Fibroblast of upper back skin (primary cell): ENCODE results near the gene MCC.
A peak's percentile ranks its signal among the peaks of the same experiment; 100 is the strongest.

ENCODE experiments used
- DNase-seq: peaks from one replicate; pipeline ENCODE4 v3.0.0-alpha.2; 2013

Gene MCC

GRCh38 chr5:113487781-113488644, at the start of gene MCC:
Gene MCC (minus strand): TSS chr5:113488453.
- DNase-seq, result peak; percentile 89

GRCh38 chr5:113531481-113532159, 43.4 kb upstream of the MCC start:
- DNase-seq, result no peak

GRCh38 chr5:113527746-113528145, 39.5 kb upstream of the MCC start:
- no peak for DNase-seq

GRCh38 chr5:113526421-113526820, 38.2 kb upstream of the MCC start:
- no peak for DNase-seq

DNA sequence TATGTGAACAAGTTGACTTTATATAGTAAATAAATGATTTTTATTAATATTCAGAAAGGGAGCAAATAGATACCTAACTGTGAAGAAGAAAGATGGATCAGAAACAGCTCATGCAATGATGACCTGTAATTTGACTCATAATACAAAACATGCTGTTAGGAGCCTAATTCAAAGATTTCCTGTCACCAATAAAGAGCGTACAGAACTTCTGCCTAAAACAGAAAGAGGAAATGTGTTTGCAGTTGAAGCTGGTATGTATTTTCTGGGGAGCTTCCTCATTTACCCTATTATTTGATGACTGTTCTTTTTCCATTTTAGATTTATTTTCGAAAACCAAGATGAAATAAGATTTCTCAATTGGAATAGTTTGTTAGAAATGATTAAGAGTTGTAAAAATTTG, 36.7 kb upstream of the MCC start:
- no peak for DNase-seq

- DNase-seq, result no peak
Measured at GRCh38 chr5:113523168-113523567, 34.9 kb upstream of the MCC start.

- no peak for DNase-seq
Measured at GRCh38 chr5:113520899-113521298, 32.6 kb upstream of the MCC start.

- peak; percentile 53 for DNase-seq
Measured at GRCh38 chr5:113520429-113520828, 32.2 kb upstream of the MCC start.

DNA sequence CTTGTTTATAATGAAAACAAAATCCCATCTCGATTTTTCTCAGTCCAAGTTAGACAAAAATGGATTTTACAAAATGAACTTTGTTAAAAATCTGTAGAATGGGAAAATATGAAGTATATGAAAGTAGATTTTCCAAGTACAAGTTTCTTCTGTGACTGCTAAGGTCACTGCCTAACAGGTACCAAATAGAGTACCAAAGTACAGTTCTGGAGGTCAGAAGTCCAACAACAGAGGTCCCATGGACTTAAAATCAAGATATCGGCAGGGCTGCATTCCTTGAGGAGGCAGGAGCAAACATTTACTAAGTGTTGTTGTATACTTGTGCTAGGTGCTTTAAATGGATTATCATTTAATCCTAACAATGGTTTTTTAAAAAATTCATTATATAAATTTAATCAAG, 31.2 kb upstream of the MCC start:
- no peak for DNase-seq

DNA sequence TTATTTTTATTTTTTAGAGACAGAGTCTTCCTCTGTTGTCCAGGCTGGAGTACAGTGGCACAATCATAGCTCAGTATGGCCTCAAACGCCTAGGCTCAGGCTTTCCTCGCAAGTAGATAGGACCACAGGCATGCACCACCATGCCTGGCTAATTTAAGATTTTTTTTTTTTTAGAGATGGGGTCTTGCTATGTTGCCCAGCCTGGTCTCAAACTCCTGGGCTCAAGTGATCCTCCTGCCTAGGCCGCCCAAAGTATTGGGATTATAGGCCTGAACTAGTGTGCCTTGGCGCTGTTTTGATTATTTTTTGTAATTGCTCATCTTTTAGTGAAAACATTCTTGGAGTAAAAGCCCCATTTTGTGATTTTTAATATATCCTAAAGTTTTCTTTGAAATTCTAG, 30.6 kb upstream of the MCC start:
- DNase-seq, result no peak

DNA sequence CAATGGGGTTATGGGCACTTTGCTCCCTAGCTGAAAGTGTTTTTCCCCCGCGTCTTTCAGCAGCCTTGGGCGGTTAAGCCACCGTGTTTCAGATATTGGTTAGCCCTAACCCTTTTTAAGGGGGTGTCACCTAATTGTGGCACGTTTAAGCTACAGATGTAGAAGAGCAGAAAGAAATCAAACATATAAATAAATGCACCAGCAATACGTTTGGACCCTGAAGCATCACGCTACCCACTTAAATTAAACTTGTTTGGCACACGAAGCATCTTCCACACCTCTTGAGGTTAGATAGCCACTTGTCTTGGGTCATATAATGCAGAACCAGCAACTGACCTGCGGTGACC, 26.0 kb upstream of the MCC start:
- DNase-seq, result no peak

DNA sequence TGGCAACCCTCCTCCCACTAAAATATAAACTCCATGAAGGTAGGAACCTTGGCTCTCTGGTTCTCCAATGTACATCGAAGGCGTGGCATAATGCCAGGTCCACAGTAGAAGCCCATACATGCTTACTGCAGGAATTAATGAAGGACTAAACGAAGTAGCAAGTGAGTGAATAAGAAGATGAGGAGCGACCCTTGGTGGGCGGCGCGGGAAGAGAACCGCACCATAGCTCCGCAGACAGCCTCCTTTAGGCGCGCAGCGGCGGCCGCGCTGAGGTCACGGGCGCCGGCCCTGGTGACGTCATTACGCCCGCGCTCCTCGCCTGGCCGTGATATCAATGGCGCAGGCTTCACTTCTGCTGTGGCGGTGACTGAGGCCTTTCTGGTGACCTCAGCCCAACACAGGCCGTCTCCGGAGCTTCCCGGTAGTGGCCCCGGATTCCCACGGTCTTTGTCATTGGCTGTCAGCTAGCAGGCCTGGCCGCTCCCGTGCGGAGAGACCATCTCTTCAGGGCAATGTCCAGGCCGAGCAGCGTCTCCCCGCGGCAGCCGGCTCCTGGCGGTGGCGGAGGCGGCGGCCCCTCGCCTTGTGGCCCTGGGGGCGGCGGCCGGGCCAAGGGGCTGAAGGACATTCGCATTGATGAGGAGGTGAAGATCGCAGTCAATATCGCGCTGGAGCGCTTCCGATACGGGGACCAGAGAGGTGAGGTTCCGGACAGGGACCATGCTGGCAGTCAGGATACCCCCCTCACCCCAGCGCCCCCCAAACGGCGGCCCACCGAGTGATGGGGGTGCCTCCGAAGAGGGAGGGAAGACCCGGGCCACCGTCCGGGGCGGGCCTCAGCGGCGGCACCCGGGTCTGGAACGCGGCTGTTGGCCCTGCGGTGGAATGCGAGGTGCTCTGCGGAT, 25.4 kb upstream of the MCC start, which contains the start of gene YTHDC2:
TSS of gene YTHDC2 (plus strand) at position 311 of the 905 bp plus-strand sequence. CDS start at position 513, 202 bp downstream.
- DNase-seq, result peak; percentile 83

GRCh38 chr5:113512341-113512740, 24.1 kb upstream of the MCC start:
- no peak for DNase-seq

DNA sequence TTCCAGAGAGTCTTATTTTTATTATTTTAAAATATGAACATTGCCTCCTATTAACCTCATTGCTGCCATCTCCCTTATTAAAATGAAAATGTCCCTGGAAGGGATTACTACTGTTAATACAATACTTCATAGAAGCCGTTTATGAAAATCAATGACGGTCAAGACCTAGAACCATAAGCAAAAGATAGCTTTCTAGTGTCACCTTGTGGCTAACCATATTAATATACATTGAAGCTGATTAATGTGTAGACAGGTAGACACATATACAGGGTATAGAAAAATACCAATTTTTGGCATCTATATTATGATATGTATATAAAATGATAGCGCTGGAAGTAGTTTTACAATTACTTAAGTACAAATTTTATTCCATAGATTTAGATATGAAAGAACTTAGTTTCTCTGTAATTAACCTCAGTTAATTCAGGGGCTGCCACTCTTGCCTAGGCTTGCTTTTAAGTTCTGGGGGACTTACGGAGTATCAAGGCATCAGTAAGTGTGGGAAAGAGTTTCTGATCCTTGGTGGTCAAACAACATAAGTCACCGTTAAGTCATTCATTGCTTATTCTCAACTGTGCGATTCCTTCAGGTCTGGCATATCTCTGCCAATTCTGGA, 22.7 kb upstream of the MCC start:
- DNase-seq, result peak; percentile 62

DNA sequence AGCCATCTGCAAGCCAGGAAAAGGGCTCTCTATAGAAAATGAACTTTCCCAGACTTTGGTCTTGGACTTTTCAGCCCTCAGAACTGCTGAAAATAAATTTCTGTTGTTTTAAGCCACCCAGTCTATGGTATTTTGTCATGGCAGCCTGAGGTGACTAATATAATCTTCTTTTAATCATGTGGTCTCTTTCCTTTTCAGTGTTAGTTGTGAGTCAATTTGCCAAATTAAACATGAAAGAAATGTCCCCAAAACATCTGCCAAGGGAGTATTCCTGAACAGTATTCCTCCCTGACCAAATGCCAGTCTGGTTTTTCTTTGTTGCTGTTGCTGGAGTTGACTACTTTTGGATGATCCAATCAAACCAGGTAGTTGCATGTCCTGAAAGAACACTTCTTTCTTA, 20.5 kb upstream of the MCC start:
- no peak for DNase-seq

DNA sequence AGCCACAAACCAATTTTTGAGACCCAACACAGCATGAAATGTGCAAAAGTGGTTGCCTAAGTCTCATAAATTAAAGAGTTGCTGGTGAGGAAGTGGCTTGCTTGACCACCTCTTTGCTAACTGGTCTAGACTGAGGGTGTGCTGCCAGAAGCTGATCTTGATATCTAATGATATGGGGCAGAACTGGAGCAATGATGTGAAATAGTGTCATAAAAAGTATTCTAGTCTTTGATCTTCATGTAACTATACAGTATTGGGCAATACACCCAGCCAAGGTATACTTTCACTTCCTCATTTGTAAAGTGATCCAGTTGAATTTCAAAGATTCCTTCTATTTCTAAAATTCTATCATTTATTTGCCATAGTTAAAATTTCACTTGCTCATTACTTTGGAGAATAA, 19.3 kb upstream of the MCC start:
- DNase-seq, result no peak

- no peak for DNase-seq
Measured at GRCh38 chr5:113505181-113505580, 16.9 kb upstream of the MCC start.

GRCh38 chr5:113503146-113503545, 14.9 kb upstream of the MCC start:
- no peak for DNase-seq

GRCh38 chr5:113502073-113502472, 13.8 kb upstream of the MCC start:
- no peak for DNase-seq

DNA sequence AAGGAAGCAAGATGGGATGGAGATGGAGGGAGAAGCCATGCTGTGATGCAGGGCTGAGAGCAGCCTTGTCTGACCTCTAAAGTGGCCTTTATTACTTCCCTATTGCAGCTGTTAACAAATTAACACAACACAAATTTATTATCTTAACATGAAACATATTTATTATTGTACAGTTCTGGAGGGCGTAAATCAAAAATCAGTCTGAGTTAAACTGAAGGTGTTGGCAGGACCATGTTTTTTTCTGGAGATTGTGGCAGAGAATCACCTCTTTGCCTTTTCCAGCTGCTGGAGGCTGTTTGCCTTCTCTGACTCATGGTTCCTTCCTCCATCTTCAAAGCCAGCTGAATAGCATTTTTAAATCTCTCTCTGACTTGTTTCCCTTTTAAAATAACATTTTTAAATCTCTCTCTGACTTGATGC, 7.2 kb upstream of the MCC start:
- DNase-seq, result peak; percentile 65

DNA sequence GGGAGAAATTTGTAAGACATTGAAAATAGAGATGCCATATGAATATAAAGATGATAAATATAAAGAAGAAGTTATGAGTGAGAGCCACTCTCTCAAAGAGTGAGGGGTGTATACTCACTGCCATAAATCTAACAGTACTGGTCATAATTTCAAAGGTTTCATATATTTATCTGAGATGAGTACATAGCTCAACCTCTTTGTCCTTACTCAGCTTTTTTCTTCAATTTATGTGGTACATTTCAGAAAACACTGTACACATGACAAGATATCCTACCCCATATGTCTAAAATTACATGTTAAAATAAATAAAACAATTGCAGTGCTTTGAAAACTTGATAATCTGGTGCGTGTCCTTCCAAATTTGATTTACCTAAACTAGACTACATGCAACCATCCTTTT, 5.2 kb upstream of the MCC start:
- no peak for DNase-seq

DNA sequence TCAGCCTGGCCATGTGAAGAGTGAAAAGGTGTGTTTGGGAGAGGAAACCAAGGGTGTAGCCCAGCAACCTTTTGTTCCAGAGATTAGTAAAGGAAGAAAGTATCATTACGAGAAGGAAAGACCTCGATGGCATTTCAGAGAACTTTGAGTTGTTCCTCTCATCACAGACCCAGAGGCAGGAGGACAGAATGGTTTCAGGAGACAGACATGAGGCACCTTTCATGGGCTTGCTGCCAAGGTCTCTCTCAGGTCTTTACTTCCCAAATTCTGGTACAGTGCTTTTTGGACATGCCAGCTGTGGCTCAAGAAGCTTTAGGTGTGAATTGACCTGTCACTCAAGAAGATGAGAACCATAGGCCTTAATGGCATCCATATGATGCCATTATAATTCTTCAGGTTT, 2.8 kb upstream of the MCC start:
- DNase-seq, result no peak

- DNase-seq, result no peak
Measured at GRCh38 chr5:113490317-113490716, 2.1 kb upstream of the MCC start.
